GM18873 (cell line): ENCODE data around the gene EP400.

ENCODE experiments used
- ATAC-seq: cut with Tn5 transposase; IDR thresholded peaks from one replicate; pipeline ENCODE4 v1.9.1; 2021; ENCODE audit warnings: mild to moderate bottlenecking, moderate library complexity, moderate number of reproducible peaks; ENCODE audit not compliant: unreplicated experiment, low FRiP score

Gene EP400, protein sequence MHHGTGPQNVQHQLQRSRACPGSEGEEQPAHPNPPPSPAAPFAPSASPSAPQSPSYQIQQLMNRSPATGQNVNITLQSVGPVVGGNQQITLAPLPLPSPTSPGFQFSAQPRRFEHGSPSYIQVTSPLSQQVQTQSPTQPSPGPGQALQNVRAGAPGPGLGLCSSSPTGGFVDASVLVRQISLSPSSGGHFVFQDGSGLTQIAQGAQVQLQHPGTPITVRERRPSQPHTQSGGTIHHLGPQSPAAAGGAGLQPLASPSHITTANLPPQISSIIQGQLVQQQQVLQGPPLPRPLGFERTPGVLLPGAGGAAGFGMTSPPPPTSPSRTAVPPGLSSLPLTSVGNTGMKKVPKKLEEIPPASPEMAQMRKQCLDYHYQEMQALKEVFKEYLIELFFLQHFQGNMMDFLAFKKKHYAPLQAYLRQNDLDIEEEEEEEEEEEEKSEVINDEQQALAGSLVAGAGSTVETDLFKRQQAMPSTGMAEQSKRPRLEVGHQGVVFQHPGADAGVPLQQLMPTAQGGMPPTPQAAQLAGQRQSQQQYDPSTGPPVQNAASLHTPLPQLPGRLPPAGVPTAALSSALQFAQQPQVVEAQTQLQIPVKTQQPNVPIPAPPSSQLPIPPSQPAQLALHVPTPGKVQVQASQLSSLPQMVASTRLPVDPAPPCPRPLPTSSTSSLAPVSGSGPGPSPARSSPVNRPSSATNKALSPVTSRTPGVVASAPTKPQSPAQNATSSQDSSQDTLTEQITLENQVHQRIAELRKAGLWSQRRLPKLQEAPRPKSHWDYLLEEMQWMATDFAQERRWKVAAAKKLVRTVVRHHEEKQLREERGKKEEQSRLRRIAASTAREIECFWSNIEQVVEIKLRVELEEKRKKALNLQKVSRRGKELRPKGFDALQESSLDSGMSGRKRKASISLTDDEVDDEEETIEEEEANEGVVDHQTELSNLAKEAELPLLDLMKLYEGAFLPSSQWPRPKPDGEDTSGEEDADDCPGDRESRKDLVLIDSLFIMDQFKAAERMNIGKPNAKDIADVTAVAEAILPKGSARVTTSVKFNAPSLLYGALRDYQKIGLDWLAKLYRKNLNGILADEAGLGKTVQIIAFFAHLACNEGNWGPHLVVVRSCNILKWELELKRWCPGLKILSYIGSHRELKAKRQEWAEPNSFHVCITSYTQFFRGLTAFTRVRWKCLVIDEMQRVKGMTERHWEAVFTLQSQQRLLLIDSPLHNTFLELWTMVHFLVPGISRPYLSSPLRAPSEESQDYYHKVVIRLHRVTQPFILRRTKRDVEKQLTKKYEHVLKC (N-terminal part only)

DNA sequence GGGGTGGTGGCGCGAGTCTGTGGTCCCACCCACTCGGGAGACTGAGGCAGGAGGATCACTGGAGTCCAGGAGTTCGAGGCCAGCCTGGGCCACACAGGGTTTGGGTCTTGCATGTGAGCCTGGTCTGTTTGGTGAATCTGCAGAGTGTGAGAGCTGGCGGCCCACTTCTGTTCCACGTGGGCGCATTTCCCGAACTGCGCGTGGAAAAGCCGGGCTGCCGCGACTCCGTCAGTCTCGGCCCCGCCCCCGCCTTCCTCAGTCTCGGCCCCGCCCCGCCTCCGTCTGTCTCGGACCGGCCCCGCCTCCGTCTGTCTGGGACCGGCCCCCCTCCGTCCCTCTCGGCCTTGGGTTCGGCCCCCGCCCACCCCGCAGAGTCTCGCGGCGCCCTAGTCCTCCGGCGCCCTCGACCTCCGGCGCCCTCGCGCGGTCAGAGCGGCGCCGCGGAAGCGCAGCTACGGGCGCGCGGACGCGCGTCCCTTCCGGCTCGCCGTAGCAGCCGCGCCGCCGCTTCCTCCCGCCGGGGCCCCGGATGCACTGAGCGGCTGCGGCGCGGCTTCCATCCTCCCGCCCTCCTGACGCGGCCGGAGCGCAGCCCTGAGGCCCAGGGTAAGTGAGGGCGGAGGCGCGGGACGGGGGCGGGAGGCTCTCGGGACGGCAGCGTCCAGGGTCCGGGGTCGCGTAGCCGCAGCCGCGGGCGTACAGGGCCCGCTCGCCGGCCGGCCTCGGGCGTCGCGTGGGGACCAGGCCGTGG is at the start of gene EP400:
TSS of gene EP400 (plus strand) at position 512 of the 751 bp plus-strand sequence. CDS start 10,678 bp downstream, outside the sequence.
- ATAC-seq, result peak; percentile 47

DNA sequence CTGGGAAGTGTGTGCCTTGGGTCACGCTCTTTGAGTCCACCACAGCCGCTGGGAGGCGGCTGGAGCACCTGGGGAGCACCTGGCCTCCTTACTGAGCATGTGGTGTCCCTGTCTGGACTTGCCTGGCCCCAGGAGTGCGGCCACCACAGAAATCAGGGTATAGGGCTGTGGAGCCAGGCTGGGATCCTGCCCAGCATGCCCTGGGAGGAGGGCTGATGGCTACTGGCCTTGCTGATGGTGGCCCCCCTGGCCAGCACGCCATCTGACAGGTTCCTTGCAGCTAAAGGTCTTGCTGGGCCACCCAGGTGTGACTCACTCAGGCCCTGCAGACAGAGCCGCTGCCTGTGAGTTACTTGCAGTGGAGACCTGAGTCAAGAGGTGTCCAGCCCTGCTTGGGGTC is 49.3 kb upstream of the EP400 start:
- ATAC-seq, result no peak

DNA sequence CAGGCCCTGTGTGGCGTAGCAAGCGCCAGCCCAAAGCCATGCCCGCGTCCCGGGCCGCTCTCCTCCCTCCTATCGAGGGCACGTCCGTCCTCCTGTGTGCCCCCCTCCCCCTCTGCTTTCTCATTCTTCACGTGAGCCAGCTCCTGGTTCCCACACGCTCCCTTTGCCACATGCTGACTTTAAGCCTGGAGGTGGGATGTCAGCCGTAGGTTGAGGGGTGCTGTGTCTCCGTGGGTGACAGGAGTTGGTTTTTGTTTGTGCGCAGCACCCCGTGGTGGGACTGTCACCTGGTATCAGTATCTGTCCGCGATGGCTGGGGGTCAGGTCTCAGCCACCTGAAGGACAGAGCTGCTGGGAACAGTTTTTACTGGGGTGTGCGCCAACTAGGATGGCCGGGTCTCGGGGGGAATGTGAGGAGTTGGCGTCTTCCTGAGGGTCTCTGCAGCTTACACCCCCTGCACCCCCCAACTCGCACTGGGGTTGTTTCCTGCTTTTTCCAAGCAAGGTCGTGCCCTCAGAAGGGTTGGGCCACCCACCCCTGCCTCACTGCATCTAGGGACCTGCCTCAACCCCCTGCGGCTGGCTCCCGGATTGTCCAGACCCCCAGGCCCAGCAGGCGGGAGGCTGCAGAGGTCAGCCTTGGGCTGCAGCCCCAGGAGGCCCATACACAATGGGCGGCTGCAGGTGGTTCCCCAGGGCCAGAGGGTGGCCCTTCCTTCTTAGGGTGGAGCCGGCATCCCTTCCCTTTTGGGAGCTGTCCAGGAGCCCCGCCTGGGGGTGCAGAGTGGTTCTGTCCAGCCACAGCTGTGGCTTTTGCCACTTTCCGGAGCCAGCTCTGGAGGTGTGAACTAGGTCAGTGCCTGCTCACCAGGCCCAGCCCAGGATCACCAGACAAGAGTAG is 48.1 kb upstream of the EP400 start:
- ATAC-seq, result no peak

GRCh38 chr12:131902332-131903241 is 47.2 kb upstream of the EP400 start:
- no peak for ATAC-seq

DNA sequence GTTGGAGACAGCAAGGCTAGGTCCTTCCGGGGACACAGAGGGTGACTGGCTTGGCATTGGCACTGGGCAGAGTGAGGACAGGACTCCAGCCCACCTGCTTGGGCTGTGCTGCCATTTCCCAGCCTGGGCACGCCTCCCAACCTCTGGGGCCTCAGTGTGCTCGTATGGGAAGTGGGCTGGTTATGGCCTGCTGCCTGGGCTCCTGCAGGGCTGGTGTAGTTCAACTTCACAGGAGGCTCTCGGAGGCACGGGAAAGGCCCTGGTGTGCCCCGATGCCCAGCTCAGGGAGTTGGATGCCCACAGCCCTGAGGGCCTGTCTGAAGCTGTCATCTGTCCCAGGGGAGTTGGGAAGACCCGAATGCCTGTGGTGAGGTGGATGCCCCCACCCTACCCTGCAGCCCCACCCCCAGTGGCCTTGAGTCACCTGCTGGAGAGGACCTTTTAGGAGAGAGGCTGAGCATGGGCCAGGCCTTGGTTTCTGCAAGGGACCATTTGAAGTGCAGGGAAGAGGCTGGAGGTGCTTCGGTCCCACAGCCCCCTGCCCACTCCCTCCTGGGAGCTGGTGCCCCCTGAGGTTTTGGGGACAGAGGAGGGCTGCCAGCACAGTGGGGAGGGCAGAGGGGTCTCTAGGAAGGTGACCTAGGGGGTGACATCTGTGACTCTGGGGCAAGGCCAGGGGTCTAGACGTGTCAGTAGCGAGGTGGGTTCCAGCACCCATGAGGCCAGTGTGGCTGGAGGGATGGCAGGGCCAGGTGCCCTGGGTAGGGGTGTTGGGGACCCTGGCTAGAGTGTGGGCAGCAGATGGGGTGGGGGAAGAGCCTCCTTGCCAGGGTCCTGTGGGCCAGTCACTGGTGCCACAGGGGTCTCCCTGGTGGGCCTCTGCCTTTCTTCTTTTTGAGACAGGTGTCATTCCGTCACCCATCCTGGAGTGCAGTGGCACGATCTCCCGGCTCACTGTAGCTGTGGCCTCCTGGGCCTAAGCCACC is 46.2 kb upstream of the EP400 start:
- no peak for ATAC-seq

- no peak for ATAC-seq
These were observed 45.4 kb upstream of the EP400 start for GRCh38 chr12:131904346-131904745.

GRCh38 chr12:131905081-131905629 is 44.6 kb upstream of the EP400 start:
- ATAC-seq, result no peak

DNA sequence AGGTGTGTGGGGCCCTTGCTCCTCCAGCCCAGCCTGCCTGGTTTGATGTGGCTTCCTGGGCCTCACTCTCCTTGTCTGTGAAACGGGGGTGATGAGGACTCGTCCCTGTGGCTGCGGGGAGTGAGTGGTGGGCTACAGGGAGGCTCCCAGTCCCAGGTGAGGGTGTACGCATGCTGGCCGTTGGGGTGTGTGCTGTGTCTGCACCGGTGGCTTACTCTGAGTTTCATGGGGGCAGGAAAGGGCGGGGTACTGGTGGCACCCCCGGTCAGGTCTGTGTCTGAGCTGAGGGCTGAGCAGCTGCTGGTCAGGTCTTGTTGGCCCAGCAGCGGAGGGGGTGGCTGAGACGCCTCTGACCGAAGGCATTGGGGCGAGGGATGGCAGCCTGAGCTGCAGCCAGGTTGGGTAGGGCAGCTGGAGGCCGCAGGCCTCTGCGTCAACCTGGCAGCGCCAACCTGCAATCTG is 44.1 kb upstream of the EP400 start:
- ATAC-seq, result no peak

GRCh38 chr12:131907379-131908091 is 42.2 kb upstream of the EP400 start:
- ATAC-seq, result no peak

DNA sequence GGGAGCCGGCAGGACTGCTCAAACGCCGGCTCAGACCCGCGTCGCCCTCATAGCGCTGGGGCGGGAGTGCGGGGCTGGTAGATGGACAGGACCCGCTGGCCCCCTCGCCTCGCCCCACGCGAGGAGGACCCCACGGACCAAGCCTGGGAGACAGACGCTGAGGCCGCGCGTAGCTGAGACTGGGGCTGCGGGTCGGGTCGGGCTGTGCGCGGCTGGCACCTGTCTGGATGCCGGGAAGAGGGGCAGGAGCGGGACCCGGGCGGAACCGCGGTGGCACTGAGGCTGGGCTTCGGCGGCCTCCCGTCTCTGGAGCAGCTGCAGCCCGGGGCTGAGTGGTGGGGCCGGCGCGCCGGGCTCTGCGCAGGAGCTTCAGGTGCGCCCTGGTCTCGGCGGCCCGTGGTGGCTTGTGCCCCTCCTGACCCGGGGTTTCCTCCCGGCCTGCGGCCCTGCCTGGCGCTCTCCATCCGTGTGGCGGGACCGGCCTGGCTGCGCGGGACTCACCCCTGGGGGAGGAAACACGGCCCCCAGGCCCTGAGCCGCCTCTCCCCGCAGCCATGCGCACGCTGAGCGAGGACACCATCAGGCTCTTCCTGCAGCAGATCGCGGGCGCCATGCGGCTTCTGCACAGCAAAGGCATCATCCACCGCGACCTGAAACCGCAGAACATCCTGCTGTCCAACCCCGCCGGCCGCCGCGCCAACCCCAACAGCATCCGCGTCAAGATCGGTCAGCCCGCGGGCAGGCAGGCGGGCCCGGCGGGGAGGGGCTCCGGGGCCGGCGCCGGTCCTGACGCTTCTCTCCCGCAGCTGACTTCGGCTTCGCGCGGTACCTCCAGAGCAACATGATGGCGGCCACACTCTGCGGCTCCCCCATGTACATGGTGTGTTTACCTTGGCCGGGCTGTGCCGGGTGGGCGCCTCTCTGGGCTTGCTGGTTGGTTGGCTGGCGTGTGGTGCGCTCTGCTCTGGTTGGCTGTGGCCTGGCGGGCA is 41.4 kb upstream of the EP400 start:
- ATAC-seq, result no peak

DNA sequence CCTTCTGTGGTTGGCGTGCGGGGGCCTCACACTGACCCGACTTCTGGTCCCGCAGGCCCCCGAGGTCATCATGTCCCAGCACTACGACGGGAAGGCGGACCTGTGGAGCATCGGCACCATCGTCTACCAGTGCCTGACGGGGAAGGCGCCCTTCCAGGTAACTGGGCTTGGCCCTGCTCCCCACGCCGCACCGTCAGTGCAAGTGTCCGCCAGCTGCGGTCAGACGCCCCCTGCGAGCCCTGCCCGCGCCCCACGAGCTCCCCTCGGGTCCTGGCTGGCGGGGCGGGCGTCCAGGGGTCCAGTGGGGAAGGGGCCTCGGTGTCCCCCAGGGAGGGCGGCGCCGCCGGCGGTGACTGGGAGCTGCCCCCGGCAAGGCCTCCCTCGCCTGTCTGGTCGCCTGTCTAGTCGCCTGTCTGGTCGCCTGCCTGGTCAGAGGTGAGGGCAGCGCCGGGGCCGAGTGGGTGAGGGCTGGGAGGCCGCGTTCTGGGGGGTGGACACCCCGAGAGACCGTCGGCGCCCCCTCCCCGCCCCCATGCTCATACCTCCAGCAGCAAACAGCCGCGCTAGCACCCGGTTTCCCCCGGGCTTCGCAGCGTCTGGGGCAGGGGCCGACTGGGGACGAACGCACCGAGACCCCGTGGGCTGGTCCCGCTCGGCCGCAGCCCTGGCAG is 40.5 kb upstream of the EP400 start:
- ATAC-seq, result no peak

GRCh38 chr12:131909752-131910219 is 40.0 kb upstream of the EP400 start:
- ATAC-seq, result no peak

DNA sequence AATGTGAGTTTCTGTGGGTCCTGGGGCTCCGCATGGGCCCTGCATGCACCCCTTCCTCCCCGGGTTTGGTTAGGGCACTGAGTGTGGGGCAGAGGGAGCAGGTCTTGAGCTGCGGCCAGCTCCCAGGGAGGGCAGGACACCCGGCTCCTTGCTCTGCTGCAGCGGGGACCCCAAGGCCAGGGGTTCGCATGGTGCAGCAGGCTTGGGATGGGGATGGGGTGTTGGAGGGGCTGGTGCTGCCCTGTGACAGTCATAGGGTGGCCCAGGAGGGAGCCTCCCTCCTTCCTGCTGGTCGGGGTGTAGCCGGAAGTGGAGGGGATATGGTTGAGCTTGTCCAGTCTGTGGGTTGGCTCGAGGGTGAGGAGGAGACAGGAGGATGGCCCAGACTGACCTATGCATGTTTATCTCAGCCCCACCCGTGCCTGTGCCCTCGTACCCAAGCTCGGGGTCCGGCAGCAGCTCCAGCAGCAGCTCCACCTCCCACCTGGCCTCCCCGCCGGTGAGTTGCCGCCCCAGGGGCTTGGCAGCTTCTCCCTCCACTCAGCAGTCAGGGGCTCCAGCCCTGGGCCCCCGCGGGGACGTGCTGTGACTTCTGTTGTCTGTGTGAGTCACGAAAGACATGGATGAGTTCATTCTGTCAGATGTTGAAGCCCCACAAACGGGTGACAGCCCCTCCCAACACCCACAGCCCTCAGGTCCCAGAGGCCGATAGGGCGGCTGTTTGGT is 39.3 kb upstream of the EP400 start:
- no peak for ATAC-seq
